HEK293 (cell line): ENCODE measurements around the gene ADPRHL1.

Experiments
- GLIS2 ChIP-seq: fragments of 450-650 bp; formaldehyde crosslinking; IDR thresholded peaks from 2 replicates; pipeline ENCODE4 v1.5.1; 2016; ENCODE audit warnings: missing biosample characterization, missing genetic modification characterization
- IKZF3 ChIP-seq: fragments of 450-650 bp; IDR thresholded peaks from 2 replicates; pipeline ENCODE4 v1.5.0; 2018; ENCODE audit warnings: missing biosample characterization, mild to moderate bottlenecking, missing genetic modification characterization, moderate library complexity
- MYNN ChIP-seq: fragments of 450-650 bp; formaldehyde crosslinking; IDR thresholded peaks from 2 replicates; pipeline ENCODE4 v1.5.1; 2016; ENCODE audit warnings: missing biosample characterization, missing genetic modification characterization, borderline replicate concordance
- PBX3 ChIP-seq: sonication (generic); formaldehyde crosslinking; IDR thresholded peaks from 2 replicates; pipeline ENCODE4 v1.8.1; 2022; ENCODE audit warnings: mild to moderate bottlenecking, moderate library complexity, missing genetic modification reagents
- PRDM1 ChIP-seq: fragments of 450-650 bp; formaldehyde crosslinking; IDR thresholded peaks from 2 replicates; pipeline ENCODE4; 2016; ENCODE audit warnings: missing biosample characterization, missing genetic modification characterization
- RBAK ChIP-seq: fragments of 450-650 bp; formaldehyde crosslinking; IDR thresholded peaks from 2 replicates; pipeline ENCODE4 v1.5.1; 2016; ENCODE audit warnings: missing biosample characterization, missing genetic modification characterization
- REST ChIP-seq: fragments of 450-650 bp; formaldehyde crosslinking; IDR thresholded peaks from 2 replicates; pipeline ENCODE4 v1.5.1; 2016; ENCODE audit warnings: missing biosample characterization, missing genetic modification characterization
- SALL2 ChIP-seq: fragments of 450-650 bp; formaldehyde crosslinking; IDR thresholded peaks from 2 replicates; pipeline ENCODE4 v1.5.0; 2017; ENCODE audit warnings: missing biosample characterization, mild to moderate bottlenecking, missing genetic modification characterization, borderline replicate concordance
- TSHZ1 ChIP-seq: fragments of 450-650 bp; formaldehyde crosslinking; IDR thresholded peaks from 2 replicates; pipeline ENCODE4 v1.5.1; 2016; ENCODE audit warnings: missing biosample characterization, missing genetic modification characterization, borderline replicate concordance
- YY2 ChIP-seq: fragments of 450-650 bp; formaldehyde crosslinking; IDR thresholded peaks from 2 replicates; pipeline ENCODE4 v1.5.1; 2016; ENCODE audit warnings: missing biosample characterization, missing genetic modification characterization
- ZBTB1 ChIP-seq: fragments of 450-650 bp; formaldehyde crosslinking; IDR thresholded peaks from 2 replicates; pipeline ENCODE4 v1.5.1; 2016; ENCODE audit warnings: missing biosample characterization, missing genetic modification characterization
- ZBTB44 ChIP-seq: fragments of 450-650 bp; IDR thresholded peaks from 2 replicates; pipeline ENCODE4 v1.5.1; 2018; ENCODE audit warnings: missing biosample characterization, mild to moderate bottlenecking, missing genetic modification characterization
- ZBTB7A ChIP-seq: fragments of 450-650 bp; formaldehyde crosslinking; IDR thresholded peaks from 2 replicates; pipeline ENCODE4 v1.5.1; 2016; ENCODE audit warnings: low read depth, missing biosample characterization, missing genetic modification characterization
- ZEB2 ChIP-seq: fragments of 450-650 bp; formaldehyde crosslinking; IDR thresholded peaks from 2 replicates; pipeline ENCODE4 v1.5.1; 2016; ENCODE audit warnings: missing biosample characterization, missing genetic modification characterization
- ZFP37 ChIP-seq: fragments of 450-650 bp; formaldehyde crosslinking; IDR thresholded peaks from 2 replicates; pipeline ENCODE4 v1.5.1; 2016; ENCODE audit warnings: missing biosample characterization, missing genetic modification characterization
- ZIC2 ChIP-seq: fragments of 450-650 bp; formaldehyde crosslinking; IDR thresholded peaks from 2 replicates; pipeline ENCODE4 v1.5.1; 2016; ENCODE audit warnings: missing biosample characterization, missing genetic modification characterization
- ZNF112 ChIP-seq: fragments of 450-650 bp; formaldehyde crosslinking; IDR thresholded peaks from 2 replicates; pipeline ENCODE4 v1.5.0; 2017; ENCODE audit warnings: missing biosample characterization, missing genetic modification characterization
- ZNF121 ChIP-seq: fragments of 450-650 bp; formaldehyde crosslinking; IDR thresholded peaks from 2 replicates; pipeline ENCODE4 v1.5.1; 2016; ENCODE audit warnings: missing biosample characterization, missing genetic modification characterization
- ZNF211 ChIP-seq: fragments of 450-650 bp; formaldehyde crosslinking; IDR thresholded peaks from 2 replicates; pipeline ENCODE4 v1.5.1; 2016; ENCODE audit warnings: low read depth, missing biosample characterization, missing genetic modification characterization
- ZNF239 ChIP-seq: fragments of 450-650 bp; formaldehyde crosslinking; IDR thresholded peaks from 2 replicates; pipeline ENCODE4 v1.5.1; 2016; ENCODE audit warnings: missing biosample characterization, missing genetic modification characterization
- ZNF248 ChIP-seq: fragments of 450-650 bp; formaldehyde crosslinking; IDR thresholded peaks from 2 replicates; pipeline ENCODE4 v1.5.1; 2017; ENCODE audit warnings: missing biosample characterization, missing genetic modification characterization
- ZNF341 ChIP-seq: fragments of 450-650 bp; formaldehyde crosslinking; IDR thresholded peaks from 2 replicates; pipeline ENCODE4; 2016; ENCODE audit warnings: low read depth, missing biosample characterization, missing genetic modification characterization
- ZNF488 ChIP-seq: fragments of 450-650 bp; formaldehyde crosslinking; IDR thresholded peaks from 2 replicates; pipeline ENCODE4 v1.5.1; 2016; ENCODE audit warnings: missing biosample characterization, missing genetic modification characterization
- ZNF521 ChIP-seq: fragments of 450-650 bp; formaldehyde crosslinking; IDR thresholded peaks from 2 replicates; pipeline ENCODE4 v1.5.1; 2017; ENCODE audit warnings: missing biosample characterization, mild to moderate bottlenecking, missing genetic modification characterization
- ZNF530 ChIP-seq: fragments of 450-650 bp; formaldehyde crosslinking; IDR thresholded peaks from 2 replicates; pipeline ENCODE4 v1.5.1; 2016; ENCODE audit warnings: low read depth, missing biosample characterization, missing genetic modification characterization
- ZNF558 ChIP-seq: fragments of 450-650 bp; formaldehyde crosslinking; IDR thresholded peaks from 2 replicates; pipeline ENCODE4 v1.5.1; 2016; ENCODE audit warnings: missing biosample characterization, missing genetic modification characterization
- ZNF560 ChIP-seq: fragments of 450-650 bp; formaldehyde crosslinking; IDR thresholded peaks from 2 replicates; pipeline ENCODE4 v1.5.1; 2017; ENCODE audit warnings: missing biosample characterization, missing genetic modification characterization, borderline replicate concordance
- ZNF561 ChIP-seq: fragments of 450-650 bp; IDR thresholded peaks from 2 replicates; pipeline ENCODE4 v1.5.1; 2018; ENCODE audit warnings: missing biosample characterization, missing genetic modification characterization, borderline replicate concordance
- ZNF621 ChIP-seq: fragments of 450-650 bp; formaldehyde crosslinking; IDR thresholded peaks from 2 replicates; pipeline ENCODE4 v1.5.1; 2017; ENCODE audit warnings: missing biosample characterization, missing genetic modification characterization
- ZNF785 ChIP-seq: fragments of 450-650 bp; formaldehyde crosslinking; IDR thresholded peaks from 2 replicates; pipeline ENCODE4 v1.5.1; 2016; ENCODE audit warnings: missing biosample characterization, missing genetic modification characterization

Gene ADPRHL1

GRCh38 chr13:113383089-113383488 lies 70.2 kb downstream of the ADPRHL1 start (continued):
- TF ChIP-seq ZNF488 (tag by site-specific recombination) (no peak), ZNF239 (tag by site-specific recombination) (no peak), ZBTB1 (no peak), SALL2 (tag by site-specific recombination) (no peak), ZNF211 (tag by site-specific recombination) (no peak), ZBTB44 (tag by site-specific recombination) (peak; percentile 76), ZNF621 (no peak; the same call in 1 of the 2 replicates), ZNF558 (tag by site-specific recombination) (no peak), ZNF341 (tag by site-specific recombination) (peak; percentile 64), PBX3 (CRISPR knock-in tag) (no peak), YY2 (no peak), ZFP37 (tag by site-specific recombination) (no peak), ZNF121 (tag by site-specific recombination) (no peak), ZIC2 (no peak), IKZF3 (tag by site-specific recombination) (no peak), TSHZ1 (tag by site-specific recombination) (peak; percentile 66), GLIS2 (no peak; the same call in 1 of the 2 replicates), ZNF561 (tag by site-specific recombination) (no peak), ZNF530 (tag by site-specific recombination) (no peak), ZNF248 (tag by site-specific recombination) (no peak), ZNF112 (tag by site-specific recombination) (no peak), PRDM1 (tag by site-specific recombination) (no peak), RBAK (no peak), ZEB2 (no peak), REST (tag by site-specific recombination) (no peak), ZBTB7A (no peak), ZNF521 (tag by site-specific recombination) (no peak), ZNF785 (tag by site-specific recombination) (no peak), MYNN (no peak), ZNF560 (tag by site-specific recombination) (no peak)
